Mesothelial cell of epicardium (in vitro differentiated cells): ENCODE measurements around the gene TMEM116. TPM values are rescaled to one million over a fixed set of nuclear protein-coding genes. Genes with fewer than 3 reads are reported as not detected.

Experiments used
- DNase-seq, 2 experiments: peaks; one replicate each; pipeline ENCODE4 v3.0.0; 2021; ENCODE audit warnings: low spot score in 2 of 2; ENCODE audit not compliant: unreplicated experiment in 2 of 2
- H3K27ac Mint-ChIP-seq: 2 replicates; pipeline ENCODE4 v1.8.0; 2021; ENCODE audit warnings: mixed read lengths
- H3K27me3 Mint-ChIP-seq: 2 replicates; pipeline ENCODE4 v1.8.0; 2021; ENCODE audit warnings: low read depth, mixed read lengths
- H3K36me3 Mint-ChIP-seq: 2 replicates; pipeline ENCODE4 v1.8.0; 2021; ENCODE audit warnings: mixed read lengths
- H3K4me1 Mint-ChIP-seq: 2 replicates; pipeline ENCODE4 v1.8.0; 2021; ENCODE audit warnings: mixed read lengths
- H3K4me3 Mint-ChIP-seq: 2 replicates; pipeline ENCODE4 v1.8.0; 2021; ENCODE audit warnings: mild to moderate bottlenecking, moderate library complexity, mixed read lengths
- H3K9me3 Mint-ChIP-seq: 2 replicates; pipeline ENCODE4 v1.8.0; 2021; ENCODE audit warnings: mixed read lengths
- CTCF ChIP-seq: fragments of 200-600 bp; sonication (generic); IDR thresholded peaks from one replicate; pipeline ENCODE4 v1.5.0; 2021; ENCODE audit warnings: antibody characterized with exemption; ENCODE audit not compliant: unreplicated experiment
- total RNA-seq: library from RNA; stranded (reverse); gene quantifications from 3 replicates; pipeline ENCODE4 v1.2.1, GENCODE V29; 2021

TMEM116 gene
- total RNA-seq, 1 donor from 2014 or later: 12.0 TPM

- Mint-ChIP-seq H3K27me3 (no peaks in the 10 kb centered on the region), H3K36me3 (no peaks in the 10 kb centered on the region), H3K9me3 (no peaks in the 10 kb centered on the region), H3K4me1 (no peaks in the 10 kb centered on the region), H3K4me3 (no peak overlapping the region), H3K27ac (no peak overlapping the region)
- no peak for TF ChIP-seq CTCF
- no peak for DNase-seq
Measured at GRCh38 chr12:111937429-111937828, 75.5 kb downstream of the TMEM116 start.

GRCh38 chr12:111936869-111937268 lies 76.1 kb downstream of the TMEM116 start:
- Mint-ChIP-seq H3K4me1 (no peaks in the 10 kb centered on the region), H3K4me3 (no peak overlapping the region), H3K9me3 (no peaks in the 10 kb centered on the region), H3K27ac (no peak overlapping the region), H3K36me3 (no peaks in the 10 kb centered on the region), H3K27me3 (no peaks in the 10 kb centered on the region)
- no peak for DNase-seq
- no peak for TF ChIP-seq CTCF

- Mint-ChIP-seq H3K9me3 (no peaks in the 10 kb centered on the region), H3K36me3 (no peaks in the 10 kb centered on the region), H3K27me3 (no peaks in the 10 kb centered on the region), H3K27ac (no peak overlapping the region), H3K4me3 (no peak overlapping the region), H3K4me1 (no peaks in the 10 kb centered on the region)
- DNase-seq: no peak
- TF ChIP-seq CTCF: no peak
Measured at GRCh38 chr12:111932241-111932640, 80.7 kb downstream of the TMEM116 start.

- no peak for DNase-seq
- Mint-ChIP-seq H3K27me3 (no peaks in the 10 kb centered on the region), H3K4me3 (no peak overlapping the region), H3K27ac (no peak overlapping the region), H3K9me3 (no peaks in the 10 kb centered on the region), H3K4me1 (no peaks in the 10 kb centered on the region), H3K36me3 (no peaks in the 10 kb centered on the region)
- TF ChIP-seq CTCF: no peak
Measured at GRCh38 chr12:111927346-111927745, 85.6 kb downstream of the TMEM116 start.

- Mint-ChIP-seq H3K4me1 (no peaks in the 10 kb centered on the region), H3K9me3 (no peaks in the 10 kb centered on the region)
- TF ChIP-seq CTCF: no peak
Measured at GRCh38 chr12:111926631-111927030, 86.3 kb downstream of the TMEM116 start.

GRCh38 chr12:111925171-111925570 lies 87.8 kb downstream of the TMEM116 start:
- Mint-ChIP-seq H3K9me3 (no peaks in the 10 kb centered on the region), H3K27ac (no peak overlapping the region), H3K27me3 (no peaks in the 10 kb centered on the region), H3K4me3 (no peak overlapping the region), H3K4me1 (no peaks in the 10 kb centered on the region), H3K36me3 (no peaks in the 10 kb centered on the region)
- no peak for DNase-seq
- no peak for TF ChIP-seq CTCF

More at GRCh38 chr12:111926631-111927030, 86.3 kb downstream of the TMEM116 start:
- H3K27ac Mint-ChIP-seq: no peak overlapping the region
- no peaks in the 10 kb centered on the region for H3K36me3 Mint-ChIP-seq
- H3K4me3 Mint-ChIP-seq: no peak overlapping the region
- no peak for DNase-seq
- H3K27me3 Mint-ChIP-seq: no peaks in the 10 kb centered on the region
